Transverse colon (tissue), 4 donors: ENCODE measurements around the gene GNA12. TPM values are rescaled to one million over a fixed set of nuclear protein-coding genes. Genes with fewer than 3 reads are reported as not detected.
A peak's percentile ranks its signal among the peaks of the same experiment; 100 is the strongest.

ENCODE experiments used
- DNase-seq: peaks from one replicate; pipeline ENCODE4 v3.0.0-alpha.2; 2019
- H3K27ac ChIP-seq, 4 donors: fragments of 200-600 bp; sonication (generic); 2 replicates each; pipeline ENCODE4 v1.5.1; 2016 to 2018; ENCODE audit warnings: inconsistent platforms in 4 of 4
- H3K27me3 ChIP-seq: fragments of 200-600 bp; sonication (generic); 2 replicates; pipeline ENCODE4 v1.5.1; 2017; ENCODE audit warnings: inconsistent platforms
- H3K36me3 ChIP-seq, 4 donors: fragments of 200-600 bp; sonication (generic); 2 replicates each; pipeline ENCODE4 v1.5.1; 2017 to 2019; ENCODE audit warnings: inconsistent platforms in 4 of 4
- H3K4me1 ChIP-seq, 4 donors: fragments of 200-600 bp; sonication (generic); 2 replicates each; pipeline ENCODE4 v1.5.1; 2017 to 2020; ENCODE audit warnings: inconsistent platforms in 4 of 4
- H3K4me3 ChIP-seq, 4 donors: fragments of 200-600 bp; sonication (generic); 1 replicate in 1 of 4; 2 replicates in 3 of 4; pipeline versions ENCODE4 v1.5.1 to v1.6.1; 2017 to 2019; ENCODE audit warnings: inconsistent platforms in 4 of 4
- H3K9me3 ChIP-seq, 2 donors: fragments of 200-600 bp; sonication (generic); 2 replicates each; pipeline ENCODE4 v1.5.1; 2017 to 2019; ENCODE audit warnings: inconsistent platforms in 2 of 2
- EP300 ChIP-seq: sonication (generic); formaldehyde crosslinking; IDR thresholded peaks from one replicate; pipeline ENCODE4 v1.6.1; 2017; ENCODE audit warnings: antibody characterized with exemption, low read depth
- POLR2A ChIP-seq: fragments of 450-650 bp; IDR thresholded peaks from one replicate; pipeline ENCODE4 v1.6.1; 2016; ENCODE audit warnings: antibody characterized with exemption, mild to moderate bottlenecking, moderate library complexity
- POLR2AphosphoS5 ChIP-seq, 3 donors: sonication (generic); formaldehyde crosslinking; IDR thresholded peaks; one replicate each; pipeline ENCODE4 v1.6.1; 2016; ENCODE audit warnings: antibody characterized with exemption in 3 of 3
- WGBS, 2 donors: methylation state at CpG; one replicate each; pipeline ENCODE4 v1.1.5; 2018; ENCODE audit warnings: low coverage in 1 of 2; 5-methylcytosine and 5-hydroxymethylcytosine counted together
- in situ Hi-C, 4 donors: fragments of 200-750 bp; cut with MboI; loops; one replicate each; pipeline versions ENCODE4 v1.15.0 to v1.15.1; 2017; ENCODE audit warnings: low sequenced_read_pairs in 3 of 4, low pct_ligation_motif_present in 1 of 4, low pct_unique_long_range_greater_than_20kb in 1 of 4
- intact Hi-C: fragments of 100-400 bp; cut with DNase I; formaldehyde crosslinking; loops from one replicate; pipeline ENCODE4 v1.15.1; 2023; ENCODE audit warnings: low total_unique reads
- total RNA-seq, 4 donors: library from RNA; depleted of rRNA; stranded (reverse); fragments of >200 nt; gene quantifications; one replicate each; pipeline ENCODE4 v1.1.0, GENCODE V29; 2016
- TF ChIP-seq, protein P1 (sequence below), 5 experiments: fragments of 200-600 bp in 3 of 5; fragments of 450-650 bp in 2 of 5; sonication (generic) in 3 of 5; IDR thresholded peaks; 1 replicate in 2 of 5; 2 replicates in 3 of 5; pipeline ENCODE4 v1.5.1; 2016 to 2017; ENCODE audit warnings: antibody characterized with exemption in 5 of 5, inconsistent platforms in 3 of 5, mild to moderate bottlenecking in 2 of 5, moderate library complexity in 1 of 5

GNA12 gene
- total RNA-seq, 4 donors from 2014 or later = 18.9 to 39.6 (median 22.2) TPM

DNA sequence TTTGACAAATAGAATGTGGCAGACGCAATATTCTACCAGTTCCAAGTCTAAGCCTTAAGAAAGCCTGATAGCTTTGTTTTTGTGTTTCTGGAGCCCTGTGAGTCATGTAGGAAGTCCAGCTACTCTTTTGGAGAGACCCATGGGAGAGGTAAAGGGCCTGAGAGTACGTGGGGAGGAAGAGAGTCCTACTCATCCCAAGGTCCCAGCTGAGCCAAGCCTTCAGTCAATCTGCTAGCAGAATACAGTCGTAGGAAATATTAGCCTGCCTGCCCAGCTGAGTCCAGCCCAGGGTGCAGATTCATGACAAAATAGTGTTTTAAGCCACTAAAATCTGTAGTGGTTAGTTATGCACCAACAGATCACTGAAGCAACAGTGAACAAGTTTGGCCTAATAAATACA, 9.0 kb upstream of the GNA12 start:
- Histone ChIP-seq H3K27ac (no peak overlapping the region), H3K4me3 (no peak overlapping the region), H3K36me3 (no peaks in the 10 kb centered on the region), H3K4me1 (no peaks in the 10 kb centered on the region), H3K9me3 (no peaks in the 10 kb centered on the region), H3K27me3 (no peaks in the 10 kb centered on the region)
- in situ Hi-C loops (loop anchor here in 2 of 4 donors (25.0 kb wide), 1 partner anchor 1034 kb away; no protein-coding TSS in a partner anchor), intact Hi-C loops (no loop called here)
- WGBS, 2 donors = 60 to 81% methylated on average over 2 to 3 of the region's 3 CpGs
- no peak for DNase-seq
- TF ChIP-seq POLR2AphosphoS5 (IDR thresholded peaks at IDR 0.05) (no peak), POLR2A (no peak), EP300 (no peak)
- TF ChIP-seq, protein P1, sequence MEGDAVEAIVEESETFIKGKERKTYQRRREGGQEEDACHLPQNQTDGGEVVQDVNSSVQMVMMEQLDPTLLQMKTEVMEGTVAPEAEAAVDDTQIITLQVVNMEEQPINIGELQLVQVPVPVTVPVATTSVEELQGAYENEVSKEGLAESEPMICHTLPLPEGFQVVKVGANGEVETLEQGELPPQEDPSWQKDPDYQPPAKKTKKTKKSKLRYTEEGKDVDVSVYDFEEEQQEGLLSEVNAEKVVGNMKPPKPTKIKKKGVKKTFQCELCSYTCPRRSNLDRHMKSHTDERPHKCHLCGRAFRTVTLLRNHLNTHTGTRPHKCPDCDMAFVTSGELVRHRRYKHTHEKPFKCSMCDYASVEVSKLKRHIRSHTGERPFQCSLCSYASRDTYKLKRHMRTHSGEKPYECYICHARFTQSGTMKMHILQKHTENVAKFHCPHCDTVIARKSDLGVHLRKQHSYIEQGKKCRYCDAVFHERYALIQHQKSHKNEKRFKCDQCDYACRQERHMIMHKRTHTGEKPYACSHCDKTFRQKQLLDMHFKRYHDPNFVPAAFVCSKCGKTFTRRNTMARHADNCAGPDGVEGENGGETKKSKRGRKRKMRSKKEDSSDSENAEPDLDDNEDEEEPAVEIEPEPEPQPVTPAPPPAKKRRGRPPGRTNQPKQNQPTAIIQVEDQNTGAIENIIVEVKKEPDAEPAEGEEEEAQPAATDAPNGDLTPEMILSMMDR (IDR thresholded peaks at IDR 0.05) = no peak

DNA sequence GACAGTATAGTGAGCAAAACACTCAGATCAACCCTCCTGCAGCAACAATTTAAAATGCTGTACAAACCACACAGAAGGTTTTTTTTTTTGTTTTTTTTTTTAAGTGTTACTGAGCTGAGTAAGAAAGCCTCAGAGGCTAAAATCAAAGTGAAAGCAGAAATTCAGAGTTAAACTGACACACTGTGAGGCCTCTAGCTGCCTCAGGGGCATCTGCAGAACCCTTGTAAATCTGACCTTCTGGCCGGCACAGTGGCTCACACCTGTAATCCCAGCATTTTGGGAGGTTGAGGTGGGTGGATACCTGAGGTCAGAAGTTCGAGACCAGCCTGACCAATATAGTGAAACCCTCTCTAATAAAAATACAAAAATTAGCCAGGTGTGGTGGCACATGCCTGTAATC, 7.4 kb upstream of the GNA12 start:
- no peak overlapping the region for H3K4me3 ChIP-seq
- intact Hi-C loops (no loop called here), in situ Hi-C loops (loop anchor here in 2 of 4 donors (25.0 kb wide), 1 partner anchor 1036 kb away; no protein-coding TSS in a partner anchor)
- peaks cover 0 to 5% (median 2%) of the 10 kb centered on the region in 4 donors for H3K4me1 ChIP-seq
- no peak for DNase-seq
- H3K9me3 ChIP-seq = no peaks in the 10 kb centered on the region
- H3K27me3 ChIP-seq = no peaks in the 10 kb centered on the region
- no peak overlapping the region for H3K27ac ChIP-seq
- H3K36me3 ChIP-seq = no peaks in the 10 kb centered on the region
- WGBS, 2 donors = 62% methylated on average over 2 of the region's 2 CpGs; no CpG with 5 or more reads in 1 of the 2 donors
- TF ChIP-seq POLR2AphosphoS5 (IDR thresholded peaks at IDR 0.05) (no peak), POLR2A (no peak), EP300 (no peak)
- TF ChIP-seq, protein P1 (IDR thresholded peaks at IDR 0.05) = no peak

- intact Hi-C loops = no loop called here
- no peak for TF ChIP-seq POLR2A
- TF ChIP-seq EP300 = no peak
- TF ChIP-seq POLR2AphosphoS5 (IDR thresholded peaks at IDR 0.05) = no peak
- TF ChIP-seq, protein P1 (IDR thresholded peaks at IDR 0.05) = no peak
- Histone ChIP-seq H3K36me3 (no peaks in the 10 kb centered on the region), H3K4me1 (peaks cover 0 to 5% (median 2%) of the 10 kb centered on the region in 4 donors), H3K27me3 (no peaks in the 10 kb centered on the region), H3K4me3 (no peak overlapping the region), H3K9me3 (no peaks in the 10 kb centered on the region), H3K27ac (no peak overlapping the region)
- in situ Hi-C loops = loop anchor here in 2 of 4 donors (25.0 kb wide), 1 partner anchor 1037 kb away; no protein-coding TSS in a partner anchor
- DNase-seq = no peak
- 91 to 95% methylated on average over 6 of the region's 6 CpGs for WGBS, 2 donors
Observed at GRCh38 chr7:2849941-2850766, 6.0 kb upstream of the GNA12 start.

DNA sequence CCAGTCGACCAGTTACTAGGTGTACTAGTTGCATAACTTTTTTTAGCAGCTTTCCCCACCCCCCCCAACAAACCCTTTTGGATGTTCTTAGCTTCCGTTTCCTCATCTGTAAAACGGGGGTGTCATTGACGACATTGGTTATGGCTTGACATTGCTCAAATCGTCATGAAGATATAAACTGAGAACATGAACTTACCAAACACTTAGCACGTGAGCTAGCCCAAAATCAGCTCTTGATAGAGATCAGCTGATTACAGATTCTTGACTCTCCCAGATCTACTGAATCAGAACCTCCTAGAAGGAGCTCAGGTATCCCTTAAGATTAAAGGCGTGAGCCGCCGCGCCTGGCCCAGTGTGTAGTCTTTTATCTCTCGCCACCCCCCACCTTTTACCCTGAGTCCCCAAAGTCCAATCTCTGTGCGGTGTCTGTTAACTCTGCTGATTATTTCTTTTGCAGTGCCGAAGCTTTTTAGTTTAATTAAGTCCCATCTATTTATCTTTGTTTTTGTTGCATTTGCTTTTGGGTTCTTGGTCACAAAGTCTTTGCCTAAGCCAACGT, 1.0 kb upstream of the GNA12 start:
- intact Hi-C loops = no loop called here
- in situ Hi-C loops = no loop called here
- H3K4me1 ChIP-seq = peaks cover 8 to 38% (median 20%) of the 10 kb centered on the region in 4 donors
- no peak for DNase-seq
- H3K27ac ChIP-seq = peak overlapping the region in 2 of 4 donors; percentile 61 to 72
- H3K36me3 ChIP-seq = no peaks in the 10 kb centered on the region
- H3K4me3 ChIP-seq = peak overlapping the region in 1 of 4 donors; percentile 52
- no peaks in the 10 kb centered on the region for H3K9me3 ChIP-seq
- WGBS, 2 donors = 51 to 79% methylated on average over 3 to 14 of the region's 14 CpGs
- no peak for TF ChIP-seq EP300
- no peak for TF ChIP-seq POLR2AphosphoS5 (IDR thresholded peaks at IDR 0.05)
- TF ChIP-seq, protein P1 (IDR thresholded peaks at IDR 0.05) = no peak
- no peak for TF ChIP-seq POLR2A
- H3K27me3 ChIP-seq = no peaks in the 10 kb centered on the region
